HG03439 (cell line): ENCODE results near the gene OTUB1.
"Not testable (repeated sequence)": the region's sequence is repeated elsewhere in the genome, so short reads cannot be mapped to it uniquely, and the experiment has no call there.

Source experiments
- ATAC-seq: cut with Tn5 transposase; IDR thresholded peaks from one replicate; pipeline ENCODE4 v1.9.1; 2021; ENCODE audit warnings: mild to moderate bottlenecking, moderate library complexity; ENCODE audit not compliant: unreplicated experiment

OTUB1 gene

DNA sequence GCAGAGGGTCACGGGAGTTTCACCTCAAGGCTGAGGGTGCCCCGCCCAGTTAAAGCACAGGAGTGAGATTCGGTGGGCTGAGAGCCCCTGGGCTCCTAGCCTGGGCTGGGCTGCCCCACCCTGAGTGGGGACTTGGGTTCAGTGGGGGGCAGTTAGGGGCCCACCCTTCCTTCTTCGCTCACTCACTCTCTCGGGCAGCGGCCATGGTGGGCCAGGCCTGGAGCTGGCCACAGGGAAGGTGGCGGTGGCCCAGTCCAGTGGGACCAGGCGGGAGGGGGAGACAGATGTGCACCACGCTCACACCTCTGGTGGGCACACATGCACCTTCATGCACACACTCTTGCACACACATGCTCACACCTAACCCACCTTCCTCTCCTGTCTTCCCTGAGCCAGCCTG, 55.6 kb downstream of the OTUB1 start:
- ATAC-seq = no peak

DNA sequence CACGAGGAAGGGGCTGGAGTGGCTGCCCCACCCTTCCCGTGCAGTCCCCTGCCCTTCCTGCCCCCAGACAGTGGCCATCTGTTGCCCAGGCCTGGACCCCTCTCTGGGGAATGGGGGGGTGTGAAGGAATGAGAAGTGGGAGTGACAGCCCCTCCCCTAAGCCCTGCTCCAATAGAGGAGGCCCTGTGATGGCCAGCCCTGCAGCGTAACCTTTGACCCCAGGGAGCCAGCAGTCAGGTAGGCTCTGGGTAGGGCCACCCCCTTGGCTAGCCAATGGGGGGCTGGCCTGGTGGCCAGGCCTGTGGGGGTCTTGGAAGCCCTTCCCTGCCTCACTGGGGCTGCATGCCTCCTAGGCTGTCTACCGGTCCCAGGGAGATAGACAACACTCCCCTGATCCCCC, 56.1 kb downstream of the OTUB1 start:
- ATAC-seq = no peak

- no peak for ATAC-seq
Observed at GRCh38 chr11:64043545-64043944, 57.3 kb downstream of the OTUB1 start.

- no peak for ATAC-seq
Observed at GRCh38 chr11:64044730-64045393, 58.6 kb downstream of the OTUB1 start.

- no peak for ATAC-seq
Observed at GRCh38 chr11:64045700-64046099, 59.5 kb downstream of the OTUB1 start.

GRCh38 chr11:64047373-64047772, 61.1 kb downstream of the OTUB1 start:
- not testable (repeated sequence) for ATAC-seq
